ENCODE measurements around the gene IGFBP7. TPM values are rescaled to one million over a fixed set of nuclear protein-coding genes. Genes with fewer than 3 reads are reported as not detected.

Gene IGFBP7
- polyA plus RNA-seq, 1 experiment = 655 TPM

- no peaks in the 10 kb centered on the region for H3K27me3 ChIP-seq (ENCODE audit: control insufficient read depth, insufficient read depth, low read length)
- ChIA-PET CTCF (interaction anchor here (0.6 to 9.2 kb wide), 5 partner anchors 12 to 124 kb away, joined by 9 to 179 read pairs (median 11); no protein-coding TSS in a partner anchor), POLR2A (interaction anchor here (0.9 kb wide), 1 partner anchor 42 kb away, joined by 3 read pairs; no protein-coding TSS in a partner anchor)
- H3K4me3 ChIP-seq (ENCODE audit: low read depth, low read length) = no peak overlapping the region
- peak overlapping the region; percentile 3 for H3K27ac ChIP-seq (ENCODE audit: low read depth, low read length)
- no peak for TF ChIP-seq CTCF (IDR thresholded peaks at IDR 0.05; ENCODE audit: low read depth, low read length)
- DNase-seq (ENCODE audit: low read depth, low spot score) = no peak
- no peaks in the 10 kb centered on the region for H3K9me3 ChIP-seq (ENCODE audit: control insufficient read depth, insufficient read depth, low read length)
Observed at GRCh38 chr4:57039345-57039744, 70.8 kb downstream of the IGFBP7 start.

GRCh38 chr4:57037982-57038604 lies 72.1 kb downstream of the IGFBP7 start:
- CTCF ChIA-PET = interaction anchor here (0.5 to 9.2 kb wide), 34 partner anchors 10 to 494 kb away, joined by 3 to 179 read pairs (median 5); no protein-coding TSS in a partner anchor
- DNase-seq (ENCODE audit: low read depth, low spot score) = no peak
- POLR2A ChIA-PET = interaction anchor here (0.5 to 0.6 kb wide), 2 partner anchors 61 to 648 kb away, joined by 3 read pairs; no protein-coding TSS in a partner anchor
- peak; percentile 98 for TF ChIP-seq CTCF (IDR thresholded peaks at IDR 0.05; ENCODE audit: low read depth, low read length)
- Histone ChIP-seq H3K4me3 (ENCODE audit: low read depth, low read length) (no peak overlapping the region), H3K27me3 (ENCODE audit: control insufficient read depth, insufficient read depth, low read length) (no peaks in the 10 kb centered on the region), H3K27ac (ENCODE audit: low read depth, low read length) (no peak overlapping the region), H3K9me3 (ENCODE audit: control insufficient read depth, insufficient read depth, low read length) (no peaks in the 10 kb centered on the region)

GRCh38 chr4:57034520-57034919 lies 75.7 kb downstream of the IGFBP7 start:
- H3K4me3 ChIP-seq (ENCODE audit: low read depth, low read length) = no peak overlapping the region
- no peak for DNase-seq (ENCODE audit: low read depth, low spot score)
- no peaks in the 10 kb centered on the region for H3K9me3 ChIP-seq (ENCODE audit: control insufficient read depth, insufficient read depth, low read length)
- no peaks in the 10 kb centered on the region for H3K27me3 ChIP-seq (ENCODE audit: control insufficient read depth, insufficient read depth, low read length)
- no peak overlapping the region for H3K27ac ChIP-seq (ENCODE audit: low read depth, low read length)
- ChIA-PET CTCF (interaction anchor here (0.7 to 9.2 kb wide), 2 partner anchors 129 to 164 kb away, joined by 3 to 179 read pairs; no protein-coding TSS in a partner anchor), POLR2A (interaction anchor here (0.6 kb wide), 1 partner anchor 100 kb away, joined by 3 read pairs; no protein-coding TSS in a partner anchor)
- TF ChIP-seq CTCF (IDR thresholded peaks at IDR 0.05; ENCODE audit: low read depth, low read length) = no peak

DNA sequence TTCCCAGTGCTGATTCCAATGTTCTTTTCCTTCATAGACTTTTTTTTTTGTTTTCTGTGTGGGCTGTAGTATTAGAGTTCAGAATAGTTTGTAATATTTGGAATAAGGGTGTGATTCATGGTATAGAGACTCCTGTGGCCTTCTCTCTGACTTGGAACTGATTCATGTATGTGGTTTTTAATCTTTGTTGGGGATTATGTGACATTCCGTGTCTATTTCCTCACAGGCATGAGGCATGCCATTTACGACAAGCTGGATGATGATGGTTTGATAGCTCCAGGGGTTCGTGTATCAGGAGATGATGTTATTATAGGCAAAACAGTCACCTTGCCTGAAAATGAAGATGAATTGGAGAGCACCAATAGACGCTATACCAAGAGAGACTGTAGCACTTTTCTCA lies 87.1 kb downstream of the IGFBP7 start:
- ChIA-PET POLR2A (interaction anchor here (1.1 kb wide), 1 partner anchor 76 kb away, joined by 3 read pairs; no protein-coding TSS in a partner anchor), CTCF (interaction anchor here (1.2 to 2.7 kb wide), 2 partner anchors 15 to 140 kb away, joined by 9 to 22 read pairs; no protein-coding TSS in a partner anchor)
- H3K9me3 ChIP-seq (ENCODE audit: control insufficient read depth, insufficient read depth, low read length) = no peaks in the 10 kb centered on the region
- DNase-seq (ENCODE audit: low read depth, low spot score) = peak; percentile 78
- no peak overlapping the region for H3K4me3 ChIP-seq (ENCODE audit: low read depth, low read length)
- TF ChIP-seq CTCF (IDR thresholded peaks at IDR 0.05; ENCODE audit: low read depth, low read length) = no peak
- no peak overlapping the region for H3K27ac ChIP-seq (ENCODE audit: low read depth, low read length)
- H3K27me3 ChIP-seq (ENCODE audit: control insufficient read depth, insufficient read depth, low read length) = no peaks in the 10 kb centered on the region

GRCh38 chr4:57020467-57021101 lies 89.6 kb downstream of the IGFBP7 start:
- H3K4me3 ChIP-seq (ENCODE audit: low read depth, low read length) = no peak overlapping the region
- peak; percentile 49 for DNase-seq (ENCODE audit: low read depth, low spot score)
- H3K9me3 ChIP-seq (ENCODE audit: control insufficient read depth, insufficient read depth, low read length) = no peaks in the 10 kb centered on the region
- H3K27ac ChIP-seq (ENCODE audit: low read depth, low read length) = no peak overlapping the region
- ChIA-PET POLR2A (no interaction called here), CTCF (interaction anchor here (2.4 kb wide), 1 partner anchor 143 kb away, joined by 9 read pairs; no protein-coding TSS in a partner anchor)
- no peaks in the 10 kb centered on the region for H3K27me3 ChIP-seq (ENCODE audit: control insufficient read depth, insufficient read depth, low read length)
- no peak for TF ChIP-seq CTCF (IDR thresholded peaks at IDR 0.05; ENCODE audit: low read depth, low read length)
